Fibroblast of skin of right biceps (primary cell): Measurements from ENCODE around the gene SLC7A11.
A peak's percentile ranks its signal among the peaks of the same experiment; 100 is the strongest.

Experiments
- DNase-seq: peaks from one replicate; pipeline ENCODE4 v3.0.0-alpha.2; 2013

Gene SLC7A11

GRCh38 chr4:138205531-138206233, 36.5 kb downstream of the SLC7A11 start:
- DNase-seq, result no peak

GRCh38 chr4:138204507-138204906, 37.6 kb downstream of the SLC7A11 start:
- no peak for DNase-seq

DNA sequence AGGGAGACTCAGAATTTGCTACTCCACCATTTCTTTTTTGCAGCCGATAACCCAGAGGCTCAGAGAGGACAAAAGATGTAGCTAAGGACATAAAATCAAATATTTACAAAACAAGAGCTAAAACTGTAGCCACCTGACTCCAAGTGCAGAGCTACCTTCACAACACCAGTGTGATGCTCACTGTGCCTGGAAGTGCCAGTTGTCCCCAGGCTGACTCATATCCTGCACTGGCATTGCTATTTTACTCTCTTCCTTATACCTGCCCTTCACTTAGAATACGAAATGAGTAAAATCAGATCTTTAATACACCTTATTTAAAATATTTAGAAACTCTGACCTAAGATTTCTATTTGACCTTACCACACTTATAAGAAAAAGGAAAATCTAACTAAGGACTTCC, 39.5 kb downstream of the SLC7A11 start:
- no peak for DNase-seq

DNA sequence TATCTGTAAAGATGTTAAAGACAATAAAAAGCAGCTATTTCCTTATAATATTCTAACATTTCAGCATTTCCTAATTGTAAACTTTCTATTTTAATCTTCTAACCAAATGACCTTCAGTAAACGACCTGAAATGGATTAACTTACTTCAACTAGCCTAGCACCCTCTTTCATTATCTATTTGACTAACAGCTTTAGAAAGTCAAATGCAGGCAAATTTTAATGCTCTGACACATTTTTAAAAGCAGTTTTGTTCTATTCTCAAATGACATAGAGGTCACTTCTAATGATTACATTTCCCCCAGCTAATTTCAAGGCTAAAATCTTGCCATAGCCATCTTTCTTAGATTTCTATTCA, 41.9 kb downstream of the SLC7A11 start:
- DNase-seq, result no peak

DNA sequence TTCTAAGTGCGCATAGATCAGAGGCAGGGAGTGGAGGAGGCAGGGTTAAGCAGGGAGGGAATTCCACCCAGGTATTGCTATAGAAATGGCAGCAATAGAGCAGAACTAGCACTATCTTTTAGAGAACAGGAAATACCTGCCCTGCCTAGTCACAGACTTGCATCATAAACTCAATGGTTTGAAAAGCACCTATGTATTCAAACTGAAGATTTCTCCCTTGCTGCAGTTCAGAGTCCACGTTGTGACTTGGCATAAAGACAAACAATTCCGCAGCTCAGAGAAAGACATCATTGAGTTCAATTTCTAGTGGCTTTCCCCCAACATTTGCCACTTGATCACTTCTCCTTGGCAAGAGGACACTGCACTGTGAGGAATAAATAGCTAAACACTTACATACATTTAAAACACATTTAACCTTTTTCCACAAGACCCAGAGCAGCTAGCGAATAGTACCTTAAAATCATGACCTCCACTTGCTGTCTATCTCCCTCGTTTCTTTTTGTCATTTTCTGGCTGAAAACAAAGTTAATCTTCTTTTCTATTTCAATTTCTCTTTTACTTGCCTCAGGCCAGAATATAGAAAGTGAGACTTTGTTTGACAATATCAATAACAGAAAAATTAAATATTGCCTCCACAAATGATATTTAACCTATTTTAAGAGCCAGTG, 42.4 kb downstream of the SLC7A11 start:
- peak; percentile 18 for DNase-seq

DNA sequence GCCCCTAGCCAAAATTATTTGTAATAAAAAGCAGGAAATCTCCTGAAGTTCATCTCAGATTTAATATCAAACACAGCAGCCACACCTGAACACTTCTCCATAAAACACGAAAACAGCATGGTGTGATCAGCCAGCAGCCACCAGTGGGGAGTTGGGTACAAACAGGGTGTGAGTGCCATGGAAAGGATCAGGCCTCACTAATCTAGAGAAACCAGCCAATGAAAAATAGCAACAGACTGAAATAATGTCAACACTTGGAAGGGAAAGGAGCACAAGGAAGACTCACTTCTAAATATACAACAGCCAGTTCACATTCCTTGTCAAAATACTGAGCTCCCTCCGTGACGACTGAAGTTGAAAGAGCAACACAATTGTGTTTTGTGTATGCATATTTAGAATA, 46.0 kb downstream of the SLC7A11 start:
- DNase-seq, result no peak

DNA sequence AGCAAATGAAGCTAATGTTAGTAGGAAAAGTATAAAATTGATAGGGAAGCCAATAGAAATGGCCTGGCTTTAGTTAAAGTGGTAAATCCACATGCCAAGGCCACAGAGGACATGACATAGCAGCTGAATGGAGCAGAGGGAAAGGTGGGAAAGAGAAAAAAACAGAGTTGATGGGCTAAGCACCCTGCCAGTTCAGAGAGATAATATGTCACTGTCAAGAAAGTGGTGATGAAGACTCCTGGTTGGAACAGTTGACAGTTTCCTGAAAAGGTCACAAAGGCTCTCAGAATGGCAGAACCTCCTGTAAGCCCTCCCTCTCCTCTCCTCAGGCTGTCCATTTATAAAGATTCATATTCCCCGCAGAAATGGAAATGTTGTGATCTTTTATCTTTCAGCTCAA, 48.2 kb downstream of the SLC7A11 start:
- DNase-seq, result no peak

GRCh38 chr4:138192113-138192512, 50.0 kb downstream of the SLC7A11 start:
- DNase-seq, result peak; percentile 64

DNA sequence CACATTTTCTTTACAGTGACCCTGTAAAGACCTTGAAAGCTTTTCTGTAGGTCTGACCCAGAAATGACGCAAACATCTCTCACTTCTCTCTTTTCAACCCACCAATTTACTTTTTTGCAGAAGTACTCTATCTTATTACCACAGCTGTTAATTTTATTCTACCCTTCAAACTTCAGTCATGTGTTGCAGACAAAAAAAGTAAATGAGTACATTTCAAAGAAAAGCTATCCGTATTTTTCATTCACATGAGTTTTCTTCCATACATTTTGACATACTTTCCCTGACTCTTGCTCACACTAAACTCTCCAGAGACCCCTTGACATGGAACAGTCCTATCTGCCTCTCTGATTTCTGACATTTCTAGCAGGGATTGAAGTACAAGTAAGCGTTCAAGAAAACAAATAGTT, 51.7 kb downstream of the SLC7A11 start:
- no peak for DNase-seq

- no peak for DNase-seq
Measured at GRCh38 chr4:138189206-138189605, 52.9 kb downstream of the SLC7A11 start.

- peak; percentile 12 for DNase-seq
Measured at GRCh38 chr4:138188406-138189084, 53.6 kb downstream of the SLC7A11 start.

GRCh38 chr4:138185859-138186645, 56.1 kb downstream of the SLC7A11 start:
- no peak for DNase-seq

- no peak for DNase-seq
Measured at GRCh38 chr4:138184886-138185285, 57.3 kb downstream of the SLC7A11 start.

DNA sequence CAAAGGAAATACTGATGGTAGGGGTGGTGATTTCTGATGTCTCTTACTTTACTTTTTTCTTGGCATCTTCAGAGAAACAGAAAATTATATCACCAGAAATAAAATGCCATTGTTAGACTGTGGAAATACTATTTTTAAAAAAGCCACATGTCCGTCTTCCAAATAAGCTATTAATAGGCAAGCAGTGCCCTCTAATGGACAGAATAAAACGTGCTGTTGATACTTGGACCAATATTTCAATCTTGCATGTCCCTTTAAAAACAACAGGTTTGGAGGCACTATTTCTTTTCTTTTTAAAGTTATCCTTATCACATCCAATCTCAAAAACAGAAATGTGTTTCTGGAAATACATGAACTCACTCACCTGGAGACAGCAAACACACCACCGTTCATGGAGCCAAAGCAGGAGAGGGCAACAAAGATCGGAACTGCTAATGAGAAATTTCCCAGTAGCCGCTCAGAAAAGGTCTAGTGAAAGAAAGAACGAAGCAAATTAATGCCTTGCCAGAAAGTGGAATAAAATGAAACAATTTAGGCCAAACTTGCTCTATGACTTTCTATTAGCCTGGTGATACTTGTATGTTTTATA, 59.2 kb downstream of the SLC7A11 start:
- peak; percentile 58 for DNase-seq

GRCh38 chr4:138181287-138181686, 60.9 kb downstream of the SLC7A11 start:
- DNase-seq, result peak; percentile 26

GRCh38 chr4:138178566-138178965, 63.6 kb downstream of the SLC7A11 start:
- peak; percentile 55 for DNase-seq

DNA sequence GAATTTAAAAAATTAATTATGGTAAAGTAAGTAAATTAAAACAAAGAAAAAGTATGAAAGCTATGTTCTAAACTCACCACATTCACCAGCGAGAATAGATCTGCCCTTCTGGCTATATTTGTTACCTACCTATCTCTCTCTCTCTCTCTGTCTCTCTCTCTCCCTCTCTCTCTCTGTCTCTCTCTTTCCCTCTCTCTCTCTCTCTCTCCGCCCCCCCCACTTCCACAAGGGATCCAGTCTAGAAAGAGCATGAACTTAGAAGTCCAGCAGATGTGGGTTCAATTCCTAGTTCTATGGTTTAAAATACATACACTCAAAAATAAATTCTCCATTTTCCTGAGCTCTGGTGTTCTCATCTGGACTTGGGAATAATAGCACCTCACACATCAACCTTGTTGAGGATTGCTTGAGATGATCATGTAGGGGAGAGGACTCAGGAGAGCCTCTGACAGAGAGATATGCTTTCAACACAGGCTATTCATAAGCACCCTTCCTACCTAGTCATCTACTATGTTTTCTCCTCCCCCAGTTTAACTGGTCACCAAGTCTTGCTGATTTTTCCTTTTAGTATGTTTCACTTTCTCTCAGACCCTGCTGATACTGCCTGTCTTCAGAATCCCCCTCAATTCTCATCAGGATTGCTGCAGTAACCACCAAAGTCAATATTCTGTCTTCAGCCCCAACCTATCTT, 64.7 kb downstream of the SLC7A11 start:
- DNase-seq, result no peak

GRCh38 chr4:138174981-138175794, 67.0 kb downstream of the SLC7A11 start:
- DNase-seq, result peak; percentile 18

DNA sequence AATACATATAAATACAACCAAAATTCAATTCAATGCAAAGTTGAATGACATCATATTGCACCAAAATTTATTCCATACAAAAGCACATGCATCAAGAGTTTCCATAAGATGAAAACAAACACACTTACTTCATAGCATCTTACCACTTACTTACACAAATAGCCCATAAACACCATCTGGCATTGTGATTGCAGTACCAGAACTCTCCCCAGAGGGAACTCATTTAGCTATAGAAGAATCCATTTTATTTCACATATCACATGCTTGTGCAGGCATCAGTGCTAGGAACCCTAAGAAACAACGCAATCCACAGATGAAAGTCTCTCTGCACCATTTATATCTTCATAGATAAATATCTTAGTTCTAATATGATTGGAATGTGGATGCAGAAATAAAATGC, 77.9 kb downstream of the SLC7A11 start:
- no peak for DNase-seq

DNA sequence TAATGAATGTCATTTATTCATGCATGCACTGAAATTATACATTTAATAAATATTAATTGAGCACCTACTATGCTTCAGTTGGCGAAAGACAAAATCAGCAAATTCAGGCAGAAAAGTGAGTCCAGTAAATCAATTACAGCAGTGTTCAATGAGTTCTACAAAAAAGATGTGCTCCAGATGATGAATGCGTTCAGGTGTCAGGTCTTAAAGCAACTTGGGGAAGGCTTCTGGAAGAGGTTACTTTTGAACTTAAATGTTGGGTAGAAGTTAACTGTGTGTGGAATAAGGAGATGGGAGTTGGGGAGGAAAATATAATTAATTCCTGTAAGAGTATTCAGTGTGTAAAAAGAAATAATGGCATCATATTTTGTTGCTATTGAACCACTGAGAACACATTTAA, 79.0 kb downstream of the SLC7A11 start:
- DNase-seq, result no peak

DNA sequence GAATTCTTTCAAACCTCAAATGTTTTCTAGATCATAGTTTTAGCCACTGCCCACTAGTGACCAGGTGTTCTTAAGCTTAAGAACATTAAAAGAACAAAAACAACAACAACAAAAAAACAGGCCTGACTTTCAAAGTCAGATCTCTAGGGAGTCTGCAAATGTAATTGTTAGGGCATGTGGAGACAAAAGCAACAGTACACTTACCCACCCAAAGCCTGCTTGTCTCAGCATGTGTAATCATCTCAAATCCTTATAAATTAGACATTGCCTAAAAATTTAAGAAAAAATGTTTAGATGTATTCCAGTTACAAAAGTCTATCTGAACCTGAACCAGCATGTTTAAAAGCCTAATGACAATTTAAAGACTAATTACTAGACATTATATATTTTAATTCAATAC, 79.9 kb downstream of the SLC7A11 start:
- no peak for DNase-seq

DNA sequence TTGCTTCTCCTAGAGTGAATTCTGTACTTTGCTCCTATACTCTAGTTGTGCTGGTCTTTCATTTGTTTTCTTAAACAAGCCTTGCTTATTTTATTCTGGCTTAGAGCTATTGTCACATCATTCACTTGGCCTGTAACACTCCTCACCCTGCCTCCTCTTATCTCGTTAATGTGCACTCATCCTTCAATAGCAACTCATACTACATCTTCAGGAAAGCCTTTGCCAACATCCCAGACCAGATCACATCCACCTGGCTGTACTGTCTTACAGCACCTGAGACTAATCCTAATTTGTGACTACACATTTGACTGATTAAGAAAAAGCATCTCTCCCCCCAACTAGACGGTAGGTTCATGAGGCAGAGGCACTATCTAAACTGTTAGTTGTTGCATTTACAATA, 80.8 kb downstream of the SLC7A11 start:
- DNase-seq, result no peak
